OCI-LY3 (cell line): ENCODE measurements around the gene CABP1.

Source experiments
- H2AFZ ChIP-seq: fragments of 200-600, 300-600 bp; shearing (Covaris generic); 2 replicates; pipeline ENCODE4 v1.6.0; 2014; ENCODE audit warnings: antibody characterized with exemption, low read depth, low read length
- H3K27ac ChIP-seq: fragments of 200-600, 300-600 bp; sonication (generic); 2 replicates; pipeline ENCODE4 v1.5.1; 2014; ENCODE audit warnings: mild to moderate bottlenecking, low read length, moderate library complexity, mixed read lengths
- H3K27me3 ChIP-seq: fragments of 200-600, 300-600 bp; sonication (generic); 2 replicates; pipeline ENCODE4 v1.6.1; 2014; ENCODE audit warnings: low read depth, low read length, mixed read lengths
- H3K36me3 ChIP-seq: fragments of 200-600, 300-600 bp; sonication (generic); replicated peaks from 2 replicates; pipeline ENCODE3; 2014; ENCODE audit warnings: low read depth, low read length, mixed read lengths
- H3K4me1 ChIP-seq: fragments of 300-600, 200-600 bp; sonication (generic); 2 replicates; pipeline ENCODE4 v1.6.1; 2014; ENCODE audit warnings: low read length, mixed read lengths
- H3K4me2 ChIP-seq: fragments of 200-600, 300-600 bp; sonication (generic); 2 replicates; pipeline ENCODE4 v1.6.1; 2014; ENCODE audit warnings: low read length, mixed read lengths
- H3K4me3 ChIP-seq: fragments of 300-600, 200-600 bp; sonication (generic); 2 replicates; pipeline ENCODE4 v1.5.1; 2014; ENCODE audit warnings: antibody characterized with exemption, mild to moderate bottlenecking, low read length, moderate library complexity
- H3K79me2 ChIP-seq: fragments of 300-600, 200-600 bp; shearing (Covaris generic); 2 replicates; pipeline ENCODE4 v1.6.1; 2014; ENCODE audit warnings: mild to moderate bottlenecking, low read length, mixed read lengths
- H3K9ac ChIP-seq: fragments of 300-600, 200-600 bp; shearing (Covaris generic); 2 replicates; pipeline ENCODE4 v1.6.0; 2014; ENCODE audit warnings: mild to moderate bottlenecking, low read length, moderate library complexity
- H3K9me3 ChIP-seq: fragments of 200-600, 300-600 bp; shearing (Covaris generic); 2 replicates; pipeline ENCODE4 v1.6.1; 2014; ENCODE audit warnings: low read length, mixed read lengths; ENCODE audit not compliant: insufficient read depth
- H4K20me1 ChIP-seq: fragments of 200-600, 300-600 bp; sonication (generic); 2 replicates; pipeline ENCODE4 v1.6.1; 2016; ENCODE audit warnings: low read length, mixed read lengths; ENCODE audit not compliant: insufficient read depth
- CTCF ChIP-seq: fragments of 200-600, 300-600 bp; sonication (generic); IDR thresholded peaks from 2 replicates; pipeline ENCODE4 v1.5.1; 2014; ENCODE audit warnings: antibody characterized with exemption, low read length, low read depth
- EZH2phosphoT487 ChIP-seq: fragments of 200-600 bp; shearing (Covaris generic); IDR thresholded peaks from 2 replicates; pipeline ENCODE4 v1.6.1; 2018; ENCODE audit warnings: antibody characterized with exemption, mixed run types, low read depth

The CABP1 gene

GRCh38 chr12:120639771-120640721, at the start of gene CABP1:
Gene CABP1, plus strand, starts transcription at chr12:120640626. Its CDS starts 60 bp downstream, at chr12:120640686.
- Histone ChIP-seq H3K79me2 (no peaks in the 10 kb centered on the region), H3K4me3 (peak within 1 kb of the TSS; percentile 86), H3K4me1 (peaks cover 12% of the 10 kb centered on the region), H4K20me1 (no peaks in the 10 kb centered on the region), H3K9ac (peak within 1 kb of the TSS; percentile 68), H3K4me2 (peak within 1 kb of the TSS; percentile 100), H3K9me3 (no peaks in the 10 kb centered on the region), H3K27ac (no peak within 1 kb of the TSS), H3K36me3 (no peaks in the 10 kb centered on the region), H3K27me3 (peaks cover 12% of the 10 kb centered on the region), H2AFZ (peak within 1 kb of the TSS; percentile 81)
- TF ChIP-seq EZH2phosphoT487 = no peak
- peak; percentile 51 for TF ChIP-seq CTCF

GRCh38 chr12:120590741-120591407, 49.6 kb upstream of the CABP1 start:
- Histone ChIP-seq H3K4me1 (no peaks in the 10 kb centered on the region), H3K36me3 (no peaks in the 10 kb centered on the region), H3K9me3 (no peaks in the 10 kb centered on the region), H3K27me3 (no peaks in the 10 kb centered on the region), H4K20me1 (no peaks in the 10 kb centered on the region), H3K4me2 (no peak overlapping the region), H3K9ac (no peak overlapping the region), H2AFZ (no peak overlapping the region), H3K79me2 (no peaks in the 10 kb centered on the region), H3K27ac (no peak overlapping the region), H3K4me3 (no peak overlapping the region)
- no peak for TF ChIP-seq EZH2phosphoT487
- no peak for TF ChIP-seq CTCF

GRCh38 chr12:120592121-120593049, 48.0 kb upstream of the CABP1 start:
- H3K36me3 ChIP-seq = no peaks in the 10 kb centered on the region
- no peaks in the 10 kb centered on the region for H4K20me1 ChIP-seq
- H3K79me2 ChIP-seq = no peaks in the 10 kb centered on the region
- H3K9ac ChIP-seq = no peak overlapping the region
- TF ChIP-seq EZH2phosphoT487 = no peak
- TF ChIP-seq CTCF = no peak
- H3K4me1 ChIP-seq = no peaks in the 10 kb centered on the region
- H3K27ac ChIP-seq = no peak overlapping the region
- no peaks in the 10 kb centered on the region; the same call in 1 of the 2 replicates for H3K27me3 ChIP-seq
- no peaks in the 10 kb centered on the region for H3K9me3 ChIP-seq
- H3K4me3 ChIP-seq = no peak overlapping the region
- no peak overlapping the region for H3K4me2 ChIP-seq
- H2AFZ ChIP-seq = no peak overlapping the region
